Airway epithelial cell (primary cell): ENCODE results near the gene CCDC179. TPM values are rescaled to one million over a fixed set of nuclear protein-coding genes. Genes with fewer than 3 reads are reported as not detected.

Experiments
- total RNA-seq: library from RNA; depleted of rRNA; stranded (reverse); fragments of >200 nt; gene quantifications from 2 replicates; pipeline ENCODE4 v1.2.3, GENCODE V29; 2015

Gene CCDC179
- total RNA-seq, result not detected in 2 replicates

DNA sequence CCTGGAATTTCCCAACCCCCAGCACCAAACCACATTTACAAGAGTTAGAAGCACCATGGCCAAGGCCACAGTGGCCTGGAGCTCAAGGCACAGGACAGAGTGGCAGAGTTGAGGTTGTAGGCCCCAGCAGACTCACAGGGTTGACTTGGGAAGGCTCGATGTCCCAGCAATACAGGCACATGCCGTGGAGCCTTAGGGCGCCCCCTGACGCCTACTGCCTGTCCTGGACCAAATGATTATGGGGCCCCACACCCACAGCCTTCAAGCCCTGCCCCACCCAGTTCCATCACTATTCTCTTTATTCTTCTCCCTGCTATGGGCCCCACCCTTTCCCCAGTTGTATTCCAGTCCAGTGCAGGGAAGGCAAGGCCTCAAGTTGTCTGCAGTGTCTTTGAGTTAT, at the start of gene CCDC179:
Gene CCDC179 (minus strand): TSS at position 234 of the 400 bp plus-strand sequence. CDS start 53 bp downstream, at position 181.

DNA sequence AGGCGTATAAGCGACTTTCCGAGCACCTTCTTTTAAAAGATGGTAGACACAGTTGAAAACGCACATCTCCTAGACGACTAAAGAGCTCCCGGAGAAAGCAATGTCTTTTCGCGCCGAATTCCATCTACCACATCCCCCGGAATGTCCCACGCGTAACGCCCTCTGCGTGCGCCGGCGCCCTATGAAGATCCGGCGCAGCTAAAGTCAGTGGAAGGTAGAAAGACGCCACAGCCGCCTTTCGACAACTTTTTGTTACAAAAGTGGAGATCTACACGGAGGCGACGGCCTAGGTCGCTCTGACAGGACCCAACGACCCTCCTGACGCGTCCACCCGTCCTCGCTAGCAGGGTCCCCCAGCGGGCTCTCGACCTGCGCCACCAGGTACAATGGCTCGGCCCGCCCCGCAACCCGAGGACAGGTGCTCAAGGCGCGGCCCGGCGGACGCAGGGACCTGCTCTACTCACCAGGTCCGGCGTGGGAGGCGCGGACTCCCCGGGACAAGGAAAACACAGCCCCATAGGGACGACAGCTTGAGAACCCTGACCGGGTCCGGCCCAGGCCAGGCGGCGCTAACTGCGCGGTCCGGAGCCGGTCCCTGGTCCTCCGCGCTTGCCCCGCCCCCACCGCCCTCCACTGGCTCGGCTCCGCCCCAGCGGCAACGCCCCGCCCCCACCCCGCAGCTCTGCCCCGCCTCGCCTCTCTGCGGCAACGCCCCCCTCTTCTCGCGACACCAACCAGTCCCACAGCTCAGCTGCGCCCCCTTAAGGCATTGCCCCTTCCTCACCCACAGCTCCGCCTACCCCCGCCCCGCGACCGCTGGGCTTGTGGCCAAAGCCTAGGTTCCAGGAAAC, 30.8 kb downstream of the CCDC179 start, which contains the start of gene SVIP:
Gene SVIP (minus strand): TSS at position 571 of the 851 bp plus-strand sequence. CDS start 53 bp downstream, at position 518.

Other genes with a start within 250 kb of the CCDC179 start
- gene FANCF, start 234.7 kb downstream of the CCDC179 start, total RNA-seq, result 6.9 and 11.2 TPM in 2 replicates
- 1.7 and 3.2 TPM in 2 replicates for gene GAS2, start 193.9 kb downstream of the CCDC179 start, total RNA-seq
- 6.9 and 7.0 TPM in 2 replicates for gene SVIP, start 30.7 kb downstream of the CCDC179 start, total RNA-seq